ENCODE measurements around the gene PTPRN2.

DNA sequence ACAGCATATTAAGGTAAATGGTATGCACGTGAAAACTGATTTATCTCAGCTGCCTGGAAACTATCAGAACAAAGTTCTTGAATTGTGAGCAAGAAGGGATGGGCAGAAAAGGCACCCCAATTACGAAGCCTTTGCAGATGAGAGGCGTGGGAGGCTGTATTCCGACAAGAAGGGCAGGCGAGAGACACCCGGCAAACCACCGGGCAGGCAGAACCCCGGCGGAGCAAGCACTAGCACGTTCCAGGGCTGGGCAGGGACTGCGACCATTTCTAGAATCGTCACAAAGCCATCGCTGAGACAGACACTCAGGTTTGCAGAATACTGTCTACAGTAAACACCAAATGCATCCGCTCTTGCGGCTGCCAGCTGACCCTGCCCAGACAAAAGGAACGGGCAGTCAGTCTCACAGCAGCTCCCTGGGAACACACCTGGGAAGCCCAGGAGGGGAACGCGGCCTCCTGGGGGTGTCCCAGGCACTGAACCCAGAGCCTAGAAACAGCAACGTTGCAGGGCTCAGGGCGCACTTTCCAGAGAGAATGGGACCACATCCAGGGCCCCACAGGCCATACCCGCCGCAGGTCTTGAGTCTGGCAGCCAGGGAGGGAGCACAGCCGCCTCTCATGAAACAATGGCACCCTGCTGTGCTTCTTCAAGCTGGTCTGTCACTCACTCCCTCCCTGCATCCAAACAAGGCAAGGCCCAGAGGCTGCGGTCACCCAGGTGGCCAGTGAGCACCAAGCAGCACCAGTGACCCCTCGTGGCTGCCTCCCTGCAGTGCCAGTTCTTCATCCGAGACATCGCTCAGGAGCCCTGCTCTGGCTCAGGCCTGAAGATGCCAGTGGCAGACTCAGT lies 261.9 kb downstream of the PTPRN2 start:
- peak in 2 of 6 experiments; percentile 28 to 38 for TF ChIP-seq CTCF (IDR thresholded peaks at IDR 0.05)
- no peak for TF ChIP-seq POLR2A (IDR thresholded peaks at IDR 0.05)
